ENCODE results near the gene SDHAF1. TPM values are rescaled to one million over a fixed set of nuclear protein-coding genes. Genes with fewer than 3 reads are reported as not detected.
"Not testable (repeated sequence)": the region's sequence is repeated elsewhere in the genome, so short reads cannot be mapped to it uniquely, and the experiment has no call there.

The SDHAF1 gene
- polyA plus RNA-seq = 10 to 100 TPM in 1 of 2 donors, 1 to 10 TPM in 1; 8.6 to 18.0 TPM

- Histone ChIP-seq H3K4me1 (ENCODE audit: control insufficient read depth in 2 of 2, insufficient read depth in 2 of 2, low read length in 1 of 2) (peaks cover 3 to 10% of the 10 kb centered on the region in 2 donors), H3K4me3 (ENCODE audit: low read depth in 1 of 2, low read length in 2 of 2) (peak within 1 kb of the TSS; percentile 87 to 95), H3K27ac (ENCODE audit: low read depth in 2 of 2, low read length in 1 of 2) (peak within 1 kb of the TSS; percentile 77 to 82), H3K9me3 (ENCODE audit: control insufficient read depth in 2 of 2, insufficient read depth in 1 of 2, low read depth in 1 of 2, low read length in 1 of 2) (no peaks in the 10 kb centered on the region), H3K36me3 (ENCODE audit: control insufficient read depth in 2 of 2, insufficient read depth in 2 of 2, low read length in 1 of 2) (peaks cover 0 to 3% of the 10 kb centered on the region in 2 donors), H3K27me3 (ENCODE audit: control insufficient read depth in 1 of 2, insufficient read depth in 2 of 2, low read length in 2 of 2) (no peaks in the 10 kb centered on the region)
- 0 to 1% methylated on average over 88 to 97 of the region's 97 CpGs for whole genome bisulfite sequencing, 2 donors
Measured at GRCh38 chr19:35995048-35995993, at the start of gene SDHAF1. Gene SDHAF1 (plus strand): TSS chr19:35995188. CDS start chr19:35995275, 87 bp downstream.

- Histone ChIP-seq H3K27ac (ENCODE audit: low read depth in 2 of 2, low read length in 1 of 2) (no peak overlapping the region), H3K4me1 (ENCODE audit: control insufficient read depth in 2 of 2, insufficient read depth in 2 of 2, low read length in 1 of 2) (no peaks in the 10 kb centered on the region), H3K27me3 (ENCODE audit: control insufficient read depth in 1 of 2, insufficient read depth in 2 of 2, low read length in 2 of 2) (no peaks in the 10 kb centered on the region), H3K36me3 (ENCODE audit: control insufficient read depth in 2 of 2, insufficient read depth in 2 of 2, low read length in 1 of 2) (peaks cover 7 to 8% of the 10 kb centered on the region in 2 donors), H3K4me3 (ENCODE audit: low read depth in 1 of 2, low read length in 2 of 2) (no peak overlapping the region), H3K9me3 (ENCODE audit: control insufficient read depth in 2 of 2, insufficient read depth in 1 of 2, low read depth in 1 of 2, low read length in 1 of 2) (no peaks in the 10 kb centered on the region)
- 82 to 85% methylated on average over 4 of the region's 4 CpGs for WGBS, 2 donors
Measured at GRCh38 chr19:35946203-35946602, 48.8 kb upstream of the SDHAF1 start.

- no peaks in the 10 kb centered on the region for H3K9me3 ChIP-seq (ENCODE audit: control insufficient read depth in 2 of 2, insufficient read depth in 1 of 2, low read depth in 1 of 2, low read length in 1 of 2)
- H3K4me3 ChIP-seq (ENCODE audit: low read depth in 1 of 2, low read length in 2 of 2) = no peak overlapping the region
- H3K27ac ChIP-seq (ENCODE audit: low read depth in 2 of 2, low read length in 1 of 2) = no peak overlapping the region
- 30% methylated on average over 2 of the region's 2 CpGs for WGBS, 2 donors
- H3K36me3 ChIP-seq (ENCODE audit: control insufficient read depth in 2 of 2, insufficient read depth in 2 of 2, low read length in 1 of 2) = peaks cover 7 to 8% of the 10 kb centered on the region in 2 donors
- H3K27me3 ChIP-seq (ENCODE audit: control insufficient read depth in 1 of 2, insufficient read depth in 2 of 2, low read length in 2 of 2) = no peaks in the 10 kb centered on the region
- H3K4me1 ChIP-seq (ENCODE audit: control insufficient read depth in 2 of 2, insufficient read depth in 2 of 2, low read length in 1 of 2) = no peaks in the 10 kb centered on the region
Measured at GRCh38 chr19:35949131-35949530, 45.9 kb upstream of the SDHAF1 start.

- 76 to 80% methylated on average over 6 of the region's 6 CpGs for WGBS, 2 donors
Measured at GRCh38 chr19:35955881-35956634, 38.9 kb upstream of the SDHAF1 start.

GRCh38 chr19:35957411-35957810 is 37.6 kb upstream of the SDHAF1 start:
- not testable (repeated sequence) for H3K9me3 ChIP-seq (ENCODE audit: control insufficient read depth in 2 of 2, insufficient read depth in 1 of 2, low read depth in 1 of 2, low read length in 1 of 2); H3K36me3 ChIP-seq (ENCODE audit: control insufficient read depth in 2 of 2, insufficient read depth in 2 of 2, low read length in 1 of 2); H3K4me3 ChIP-seq (ENCODE audit: low read depth in 1 of 2, low read length in 2 of 2); H3K27ac ChIP-seq (ENCODE audit: low read depth in 2 of 2, low read length in 1 of 2); H3K27me3 ChIP-seq (ENCODE audit: control insufficient read depth in 1 of 2, insufficient read depth in 2 of 2, low read length in 2 of 2)
- peaks cover 2 to 11% of the 10 kb centered on the region in 2 donors for H3K4me1 ChIP-seq (ENCODE audit: control insufficient read depth in 2 of 2, insufficient read depth in 2 of 2, low read length in 1 of 2)
- 76 to 78% methylated on average over 8 of the region's 8 CpGs for WGBS, 2 donors

More at GRCh38 chr19:35955881-35956634, 38.9 kb upstream of the SDHAF1 start:
- H3K27ac ChIP-seq (ENCODE audit: low read depth in 2 of 2, low read length in 1 of 2) = no peak overlapping the region
- no peak overlapping the region for H3K4me3 ChIP-seq (ENCODE audit: low read depth in 1 of 2, low read length in 2 of 2)
- H3K27me3 ChIP-seq (ENCODE audit: control insufficient read depth in 1 of 2, insufficient read depth in 2 of 2, low read length in 2 of 2) = peaks cover 0 to 5% of the 10 kb centered on the region in 2 donors
- no peaks in the 10 kb centered on the region for H3K36me3 ChIP-seq (ENCODE audit: control insufficient read depth in 2 of 2, insufficient read depth in 2 of 2, low read length in 1 of 2)
- peaks cover 2 to 11% of the 10 kb centered on the region in 2 donors for H3K4me1 ChIP-seq (ENCODE audit: control insufficient read depth in 2 of 2, insufficient read depth in 2 of 2, low read length in 1 of 2)
- H3K9me3 ChIP-seq (ENCODE audit: control insufficient read depth in 2 of 2, insufficient read depth in 1 of 2, low read depth in 1 of 2, low read length in 1 of 2) = peaks cover 0 to 2% of the 10 kb centered on the region in 2 donors

- Histone ChIP-seq H3K27me3 (ENCODE audit: control insufficient read depth in 1 of 2, insufficient read depth in 2 of 2, low read length in 2 of 2) (peaks cover 0 to 5% of the 10 kb centered on the region in 2 donors), H3K9me3 (ENCODE audit: control insufficient read depth in 2 of 2, insufficient read depth in 1 of 2, low read depth in 1 of 2, low read length in 1 of 2) (peaks cover 0 to 2% of the 10 kb centered on the region in 2 donors), H3K4me1 (ENCODE audit: control insufficient read depth in 2 of 2, insufficient read depth in 2 of 2, low read length in 1 of 2) (peaks cover 2 to 11% of the 10 kb centered on the region in 2 donors), H3K4me3 (ENCODE audit: low read depth in 1 of 2, low read length in 2 of 2) (no peak overlapping the region), H3K36me3 (ENCODE audit: control insufficient read depth in 2 of 2, insufficient read depth in 2 of 2, low read length in 1 of 2) (no peaks in the 10 kb centered on the region), H3K27ac (ENCODE audit: low read depth in 2 of 2, low read length in 1 of 2) (no peak overlapping the region)
- 29 to 31% methylated on average over 15 of the region's 15 CpGs for WGBS, 2 donors
Measured at GRCh38 chr19:35958660-35959039, 36.3 kb upstream of the SDHAF1 start.

- Histone ChIP-seq H3K4me3 (ENCODE audit: low read depth in 1 of 2, low read length in 2 of 2) (peak overlapping the region in 1 of 2 donors; percentile 7), H3K4me1 (ENCODE audit: control insufficient read depth in 2 of 2, insufficient read depth in 2 of 2, low read length in 1 of 2) (peaks cover 2 to 11% of the 10 kb centered on the region in 2 donors), H3K27me3 (ENCODE audit: control insufficient read depth in 1 of 2, insufficient read depth in 2 of 2, low read length in 2 of 2) (peaks cover 0 to 5% of the 10 kb centered on the region in 2 donors), H3K27ac (ENCODE audit: low read depth in 2 of 2, low read length in 1 of 2) (no peak overlapping the region), H3K9me3 (ENCODE audit: control insufficient read depth in 2 of 2, insufficient read depth in 1 of 2, low read depth in 1 of 2, low read length in 1 of 2) (peaks cover 0 to 2% of the 10 kb centered on the region in 2 donors), H3K36me3 (ENCODE audit: control insufficient read depth in 2 of 2, insufficient read depth in 2 of 2, low read length in 1 of 2) (no peaks in the 10 kb centered on the region)
- 10 to 13% methylated on average over 77 to 97 of the region's 97 CpGs for WGBS, 2 donors
Measured at GRCh38 chr19:35959040-35959967, 35.7 kb upstream of the SDHAF1 start.

- Histone ChIP-seq H3K4me1 (ENCODE audit: control insufficient read depth in 2 of 2, insufficient read depth in 2 of 2, low read length in 1 of 2) (peaks cover 2 to 11% of the 10 kb centered on the region in 2 donors), H3K27me3 (ENCODE audit: control insufficient read depth in 1 of 2, insufficient read depth in 2 of 2, low read length in 2 of 2) (peaks cover 0 to 5% of the 10 kb centered on the region in 2 donors), H3K27ac (ENCODE audit: low read depth in 2 of 2, low read length in 1 of 2) (no peak overlapping the region), H3K9me3 (ENCODE audit: control insufficient read depth in 2 of 2, insufficient read depth in 1 of 2, low read depth in 1 of 2, low read length in 1 of 2) (peaks cover 0 to 2% of the 10 kb centered on the region in 2 donors), H3K4me3 (ENCODE audit: low read depth in 1 of 2, low read length in 2 of 2) (no peak overlapping the region), H3K36me3 (ENCODE audit: control insufficient read depth in 2 of 2, insufficient read depth in 2 of 2, low read length in 1 of 2) (no peaks in the 10 kb centered on the region)
- WGBS, 2 donors = 26 to 32% methylated on average over 20 of the region's 20 CpGs
Measured at GRCh38 chr19:35959968-35960320, 35.0 kb upstream of the SDHAF1 start.
